ENCODE data around the gene ELP4.
"Not testable (repeated sequence)": the region's sequence is repeated elsewhere in the genome, so short reads cannot be mapped to it uniquely, and the experiment has no call there.

Gene ELP4

GRCh38 chr11:31509429-31510345 lies at the start of gene ELP4, which contains the start of gene IMMP1L:
TSS of gene ELP4 (plus strand) at chr11:31509767. CDS start at chr11:31509785, 18 bp downstream.
TSS of gene IMMP1L (minus strand) at chr11:31509622. CDS start at chr11:31463276, 46,346 bp downstream.
- DNase-seq (ENCODE audit: low read depth): peak; percentile 90

DNA sequence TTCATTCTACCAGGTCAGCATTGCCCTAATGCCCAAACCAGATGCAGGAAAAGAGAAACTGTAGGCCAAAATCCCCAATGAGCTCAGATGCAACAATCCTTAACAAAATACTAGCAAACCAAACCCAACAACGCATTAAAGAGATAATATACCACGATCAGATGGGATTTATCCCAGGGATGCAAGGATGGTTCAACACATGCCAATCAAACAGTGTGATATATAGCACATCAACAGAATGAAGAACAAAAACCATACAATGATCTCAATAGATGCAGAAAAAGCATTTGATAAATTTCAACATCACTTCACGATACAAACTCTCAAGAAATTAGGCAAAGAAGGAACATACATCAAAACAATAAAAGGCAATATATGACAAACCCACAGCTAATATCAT lies 45.1 kb upstream of the ELP4 start:
- DNase-seq (ENCODE audit: low read depth): no peak

DNA sequence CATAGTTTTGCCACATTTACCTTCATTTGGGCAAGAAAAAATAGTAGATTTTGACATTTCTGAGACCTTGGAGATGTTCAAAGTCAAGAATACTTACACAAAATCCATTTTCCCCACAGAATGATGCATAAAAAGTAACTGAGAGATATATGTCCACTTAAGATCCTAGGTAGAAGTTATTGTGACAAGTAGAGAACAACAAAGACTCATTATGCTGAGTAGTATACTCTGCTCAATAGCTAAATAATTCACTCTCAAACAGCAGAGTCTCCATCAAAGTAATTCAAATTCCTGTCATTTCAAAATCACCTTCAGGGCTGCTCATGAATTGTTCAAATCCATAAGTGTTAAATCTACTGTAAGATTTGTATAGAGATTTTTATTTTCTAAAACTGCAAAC lies 35.5 kb upstream of the ELP4 start:
- no peak for DNase-seq (ENCODE audit: low read depth)

GRCh38 chr11:31477528-31478222 lies 31.9 kb upstream of the ELP4 start:
- no peak for DNase-seq (ENCODE audit: low read depth)

DNA sequence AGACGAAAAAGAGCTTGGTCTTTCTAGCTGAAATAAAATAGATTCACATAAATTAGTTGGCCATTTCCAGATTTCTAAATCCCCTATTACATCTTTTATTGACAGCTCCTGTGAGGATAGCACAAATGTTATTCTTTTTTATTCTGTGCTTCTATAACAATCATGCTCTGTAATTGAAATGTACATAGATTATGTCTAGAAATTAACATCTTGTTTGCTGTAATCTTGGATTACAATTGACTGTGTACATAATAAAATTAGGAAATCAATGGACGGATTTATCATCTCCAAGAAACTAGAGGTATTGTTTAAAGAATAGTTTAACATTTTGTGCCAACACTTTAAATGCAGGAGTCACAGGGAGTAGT lies 31.4 kb upstream of the ELP4 start:
- DNase-seq (ENCODE audit: low read depth): no peak

GRCh38 chr11:31479066-31479465 lies 30.5 kb upstream of the ELP4 start:
- DNase-seq (ENCODE audit: low read depth): no peak

- DNase-seq (ENCODE audit: low read depth): no peak
These were observed 28.6 kb upstream of the ELP4 start for GRCh38 chr11:31480930-31481329.

GRCh38 chr11:31484497-31484896 lies 25.1 kb upstream of the ELP4 start:
- DNase-seq (ENCODE audit: low read depth): no peak

GRCh38 chr11:31487848-31488247 lies 21.7 kb upstream of the ELP4 start:
- DNase-seq (ENCODE audit: low read depth): no peak

GRCh38 chr11:31492320-31492913 lies 17.1 kb upstream of the ELP4 start:
- DNase-seq (ENCODE audit: low read depth): no peak

- DNase-seq (ENCODE audit: low read depth): no peak
These were observed 16.3 kb upstream of the ELP4 start for GRCh38 chr11:31493235-31493634.

DNA sequence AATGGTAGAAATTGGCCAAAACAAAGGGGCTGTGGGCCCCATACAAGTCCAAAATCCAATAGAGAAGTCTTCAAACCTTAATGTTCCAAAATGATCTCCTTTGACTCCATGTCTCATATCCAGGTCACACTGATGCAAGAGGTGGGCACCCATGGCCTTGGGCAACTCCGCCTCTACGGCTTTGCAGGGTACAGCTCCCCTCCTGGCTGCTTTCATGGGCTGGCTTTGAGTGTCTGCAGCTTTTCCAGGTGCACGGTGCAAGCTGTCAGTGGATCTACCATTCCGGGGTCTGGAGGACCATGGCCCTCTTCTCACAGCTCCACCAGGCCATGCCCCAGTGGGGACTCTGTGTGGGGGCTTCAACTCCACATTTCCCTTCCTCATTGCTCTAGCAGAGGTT lies 15.8 kb upstream of the ELP4 start:
- DNase-seq (ENCODE audit: low read depth): not testable (repeated sequence)

- no peak for DNase-seq (ENCODE audit: low read depth)
These were observed 9.9 kb upstream of the ELP4 start for GRCh38 chr11:31499576-31500178.

GRCh38 chr11:31500560-31500959 lies 9.0 kb upstream of the ELP4 start:
- no peak for DNase-seq (ENCODE audit: low read depth)

- DNase-seq (ENCODE audit: low read depth): no peak
These were observed 527 bp upstream of the ELP4 start for GRCh38 chr11:31509051-31509428.

GRCh38 chr11:31512117-31512516 lies 2.5 kb downstream of the ELP4 start:
- DNase-seq (ENCODE audit: low read depth): no peak

GRCh38 chr11:31521497-31522150 lies 12.1 kb downstream of the ELP4 start:
- DNase-seq (ENCODE audit: low read depth): no peak

DNA sequence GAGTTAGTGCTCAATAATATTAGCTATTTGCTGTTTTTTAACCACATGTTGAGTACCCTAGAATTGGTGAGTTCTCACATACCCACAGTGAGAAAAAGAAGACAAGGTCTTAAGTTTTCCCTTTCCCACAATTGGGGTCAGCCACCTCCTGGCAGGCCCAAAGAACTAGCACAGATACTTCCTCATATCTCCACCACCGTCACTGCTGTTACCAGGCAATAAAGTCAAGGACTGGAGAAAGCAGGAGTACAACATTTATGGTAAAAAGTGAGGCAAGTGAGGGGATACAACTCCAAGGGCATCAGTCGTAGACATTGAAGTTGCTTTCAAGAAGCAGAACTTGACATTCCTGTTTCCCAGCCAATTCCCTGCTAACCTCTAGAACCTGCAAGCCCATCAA lies 19.6 kb downstream of the ELP4 start:
- DNase-seq (ENCODE audit: low read depth): no peak

DNA sequence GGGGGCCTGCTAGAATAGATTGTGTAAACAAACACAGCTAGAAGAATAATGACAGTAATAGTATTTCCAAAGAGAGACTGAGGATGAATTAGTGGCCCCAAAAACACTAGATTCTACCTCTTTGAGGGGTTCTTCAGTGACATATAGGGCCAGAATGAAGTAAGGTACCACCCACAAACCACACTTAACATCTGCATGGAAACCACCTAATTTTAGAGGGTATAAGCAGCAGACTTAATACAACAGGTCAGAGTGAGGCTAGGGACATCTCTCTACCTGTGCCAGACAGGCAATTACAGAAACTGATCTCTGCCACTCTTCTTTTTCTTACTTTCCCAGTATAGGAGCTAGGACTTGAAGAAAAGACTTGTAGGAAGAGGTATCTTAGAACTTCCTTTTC lies 20.1 kb downstream of the ELP4 start:
- no peak for DNase-seq (ENCODE audit: low read depth)

- DNase-seq (ENCODE audit: low read depth): no peak
These were observed 21.7 kb downstream of the ELP4 start for GRCh38 chr11:31531293-31531692.

DNA sequence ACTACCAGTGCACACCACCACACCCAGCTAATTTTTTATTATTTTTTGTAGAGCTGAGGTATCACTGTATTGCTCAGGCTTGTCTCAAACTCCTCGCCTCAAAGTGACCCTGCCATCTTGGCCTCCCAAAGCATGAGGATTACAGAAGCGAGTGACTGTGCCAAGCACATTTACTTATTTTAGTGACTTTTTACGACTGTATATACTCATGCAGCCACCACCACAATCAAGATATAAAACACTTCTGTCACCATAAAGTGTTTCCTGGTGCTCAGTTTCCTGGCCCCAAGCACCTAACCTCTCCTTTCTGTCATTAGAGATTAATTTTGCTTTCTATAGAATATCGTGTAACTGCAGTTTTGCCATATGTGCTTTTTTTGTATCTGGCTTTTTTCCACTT lies 25.9 kb downstream of the ELP4 start:
- DNase-seq (ENCODE audit: low read depth): no peak

DNA sequence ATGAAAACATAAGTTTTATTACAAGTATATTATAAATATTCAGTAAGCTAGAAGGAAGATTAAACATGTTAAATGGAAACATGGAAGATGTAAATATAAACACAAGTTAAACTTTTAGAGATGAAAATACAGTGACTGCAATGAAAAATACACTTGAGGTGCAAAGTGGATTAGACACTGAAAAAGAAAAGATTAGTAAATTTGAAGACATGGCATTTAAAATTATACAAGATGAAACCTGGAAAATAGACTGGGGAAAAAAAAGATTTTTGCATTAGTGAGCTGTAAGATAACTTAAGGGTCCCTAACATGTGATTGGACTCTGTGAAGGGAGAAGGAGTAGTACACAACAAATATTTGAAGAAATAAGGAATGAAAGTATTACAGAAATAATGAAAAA lies 33.3 kb downstream of the ELP4 start:
- DNase-seq (ENCODE audit: low read depth): no peak
